Liver (tissue), 9 donors: ENCODE data around the gene USP16. TPM values are rescaled to one million over a fixed set of nuclear protein-coding genes. Genes with fewer than 3 reads are reported as not detected.

ENCODE experiments used
- DNase-seq: peaks from one replicate; pipeline ENCODE4 v3.0.0-alpha.2; 2017; ENCODE audit warnings: low spot score
- H3K27ac ChIP-seq, 2 donors: one replicate each; pipeline ENCODE4 v1.7.0; 2013; ENCODE audit warnings: inconsistent platforms in 2 of 2, low read length in 2 of 2, control low read depth in 1 of 2, low read depth in 1 of 2, mild to moderate bottlenecking in 1 of 2
- H3K27me3 ChIP-seq, 4 donors: one replicate each; pipeline versions ENCODE4 v1.6.1 to v1.7.0; 2013; ENCODE audit warnings: low read length in 3 of 4, inconsistent platforms in 1 of 4, mild to moderate bottlenecking in 1 of 4, moderate library complexity in 1 of 4; ENCODE audit not compliant: control insufficient read depth in 4 of 4, insufficient read depth in 4 of 4
- H3K36me3 ChIP-seq, 4 donors: one replicate each; pipeline versions ENCODE4 v1.6.1 to v1.7.0; 2013; ENCODE audit warnings: low read length in 3 of 4, mild to moderate bottlenecking in 3 of 4, low read depth in 1 of 4, moderate library complexity in 1 of 4; ENCODE audit not compliant: control insufficient read depth in 4 of 4, insufficient read depth in 3 of 4
- H3K4me1 ChIP-seq, 4 donors: one replicate each; pipeline versions ENCODE4 v1.6.1 to v1.7.0; 2013; ENCODE audit warnings: low read length in 3 of 4, mild to moderate bottlenecking in 3 of 4, moderate library complexity in 1 of 4; ENCODE audit not compliant: control insufficient read depth in 4 of 4, insufficient read depth in 4 of 4
- H3K4me3 ChIP-seq, 3 donors: one replicate each; pipeline versions ENCODE4 v1.6.1 to v1.7.0; 2013; ENCODE audit warnings: low read length in 3 of 3, control low read depth in 1 of 3, low read depth in 1 of 3, mild to moderate bottlenecking in 1 of 3
- H3K9ac ChIP-seq, 2 donors: one replicate each; pipeline ENCODE4 v1.7.0; 2013; ENCODE audit warnings: low read length in 2 of 2, mild to moderate bottlenecking in 2 of 2, moderate library complexity in 2 of 2, control low read depth in 1 of 2, low read depth in 1 of 2
- H3K9me3 ChIP-seq, 4 donors: one replicate each; pipeline versions ENCODE4 v1.6.1 to v1.7.0; 2013; ENCODE audit warnings: low read length in 3 of 4; ENCODE audit not compliant: control insufficient read depth in 4 of 4
- EGR1 ChIP-seq, 2 donors: IDR thresholded peaks; 2 replicates each; pipeline ENCODE4 v1.6.1; 2016 to 2018; ENCODE audit warnings: antibody characterized with exemption in 2 of 2, low read depth in 2 of 2
- FOXA1 ChIP-seq: IDR thresholded peaks from 2 replicates; pipeline ENCODE4 v1.6.1; 2016; ENCODE audit warnings: antibody characterized with exemption
- FOXA2 ChIP-seq: IDR thresholded peaks from 2 replicates; pipeline ENCODE4 v1.6.1; 2016; ENCODE audit warnings: antibody characterized with exemption
- GABPA ChIP-seq, 2 donors: IDR thresholded peaks in 1 of 2; conservative IDR thresholded peaks in 1 of 2; 2 replicates each; pipeline ENCODE4 v1.6.1; 2016; ENCODE audit warnings: antibody characterized with exemption in 2 of 2, mild to moderate bottlenecking in 1 of 2, moderate library complexity in 1 of 2
- HNF4A ChIP-seq, 2 donors: conservative IDR thresholded peaks; 2 replicates each; pipeline ENCODE4 v1.6.1; 2016; ENCODE audit warnings: antibody characterized with exemption in 2 of 2, mild to moderate bottlenecking in 2 of 2
- HNF4G ChIP-seq: IDR thresholded peaks from 2 replicates; pipeline ENCODE4 v1.6.1; 2016; ENCODE audit warnings: antibody characterized with exemption
- JUND ChIP-seq, 2 donors: IDR thresholded peaks; 2 replicates each; pipeline ENCODE4 v1.6.1; 2016; ENCODE audit warnings: antibody characterized with exemption in 2 of 2
- NR2F2 ChIP-seq: IDR thresholded peaks from 2 replicates; pipeline ENCODE4 v1.6.1; 2016; ENCODE audit warnings: antibody characterized with exemption
- RAD21 ChIP-seq, 2 donors: IDR thresholded peaks; 2 replicates each; pipeline ENCODE4 v1.6.1; 2016; ENCODE audit warnings: antibody characterized with exemption in 2 of 2, mild to moderate bottlenecking in 2 of 2
- RXRA ChIP-seq, 2 donors: IDR thresholded peaks; 2 replicates each; pipeline ENCODE4 v1.6.1; 2017 to 2018; ENCODE audit warnings: antibody characterized with exemption in 2 of 2, mild to moderate bottlenecking in 1 of 2
- SP1 ChIP-seq: IDR thresholded peaks from 2 replicates; pipeline ENCODE4 v1.6.1; 2018; ENCODE audit warnings: antibody characterized with exemption, mild to moderate bottlenecking
- TAF1 ChIP-seq: conservative IDR thresholded peaks from 2 replicates; pipeline ENCODE4 v1.6.1; 2016; ENCODE audit warnings: antibody characterized with exemption, mild to moderate bottlenecking
- YY1 ChIP-seq: IDR thresholded peaks from 2 replicates; pipeline ENCODE4 v1.6.1; 2016; ENCODE audit warnings: antibody characterized with exemption, mild to moderate bottlenecking
- WGBS: extraction: QIAGEN DNeasy Blood & Tissue Kit; methylation state at CpG from one replicate; pipeline ENCODE4 v1.1.7; 2013; 5-methylcytosine and 5-hydroxymethylcytosine counted together
- polyA plus RNA-seq, 2 donors: library from polyadenylated mRNA; stranded (reverse) in 1 of 2; unstranded in 1 of 2; fragments of 200-250 nt in 1 of 2; fragments of >200 nt in 1 of 2; fragmentation: Nextera tagmentation in 1 of 2; extraction: Ambion mirVana in 1 of 2; gene quantifications; one replicate each; pipeline versions ENCODE4 v1.2.1 to v1.2.3, GENCODE V29; 2013 to 2015
- total RNA-seq, 2 donors: library from RNA; depleted of rRNA; stranded (reverse); fragments of >200 nt; gene quantifications; one replicate each; pipeline ENCODE4 v1.2.3, GENCODE V29; 2014
- TF ChIP-seq, protein P1 (sequence below): IDR thresholded peaks from 2 replicates; pipeline ENCODE4 v1.6.1; 2016; ENCODE audit warnings: antibody characterized with exemption
- TF ChIP-seq, protein P2 (sequence below): IDR thresholded peaks from 2 replicates; pipeline ENCODE4 v1.6.1; 2016; ENCODE audit warnings: antibody characterized with exemption, mild to moderate bottlenecking
- TF ChIP-seq, protein P3 (sequence below): IDR thresholded peaks from 2 replicates; pipeline ENCODE4 v1.6.1; 2016; ENCODE audit warnings: antibody characterized with exemption
- TF ChIP-seq, protein P4 (sequence below): IDR thresholded peaks from 2 replicates; pipeline ENCODE4 v1.6.1; 2016; ENCODE audit warnings: antibody characterized with exemption
- TF ChIP-seq, protein P5 (sequence below): fragments of 150-350 bp; IDR thresholded peaks from 2 replicates; pipeline ENCODE4 v1.5.1; 2017; ENCODE audit warnings: improper control_type of control experiment, low read depth, low read length; ENCODE audit not compliant: missing input control
- donor health status: healthy.
- donor health status: healthy.
- donor health status: healthy.
- donor health status: healthy.
- donor health status: healthy.

The USP16 gene
- total and polyA plus RNA-seq, 4 donors = 13.3 to 45.3 (median 18.1) TPM

DNA sequence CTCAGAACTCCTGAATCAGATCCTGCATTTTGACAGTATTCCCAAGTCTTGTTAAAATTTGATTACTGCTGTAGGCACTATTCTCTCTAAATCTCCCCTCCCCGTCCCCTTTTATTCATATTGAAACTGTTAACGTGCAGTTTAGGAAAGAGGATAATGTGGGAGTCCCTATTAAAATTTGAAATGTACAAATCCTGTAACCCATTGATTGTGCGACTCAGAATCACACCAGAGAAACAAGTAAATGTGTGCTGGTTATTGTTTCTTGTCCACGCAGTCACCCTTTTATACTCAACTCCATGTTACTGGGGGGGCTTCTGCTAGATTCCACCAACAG is 31.2 kb upstream of the USP16 start:
- 47% methylated on average over 4 of the region's 4 CpGs for WGBS
- H3K27me3 ChIP-seq = no peaks in the 10 kb centered on the region
- no peak for DNase-seq
- TF ChIP-seq FOXA1 (peak; percentile 1), TAF1 (no peak), HNF4G (no peak)
- TF ChIP-seq, protein P1, sequence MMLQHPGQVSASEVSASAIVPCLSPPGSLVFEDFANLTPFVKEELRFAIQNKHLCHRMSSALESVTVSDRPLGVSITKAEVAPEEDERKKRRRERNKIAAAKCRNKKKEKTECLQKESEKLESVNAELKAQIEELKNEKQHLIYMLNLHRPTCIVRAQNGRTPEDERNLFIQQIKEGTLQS = no peak
- H3K9me3 ChIP-seq = no peaks in the 10 kb centered on the region
- H3K36me3 ChIP-seq = no peaks in the 10 kb centered on the region
- peak overlapping the region; percentile 37 to 85 (median 50) for H3K4me3 ChIP-seq
- H3K4me1 ChIP-seq = peaks cover 0 to 25% (median 20%) of the 10 kb centered on the region in 4 donors
- peak overlapping the region in 1 of 2 donors; percentile 90 for H3K9ac ChIP-seq
- H3K27ac ChIP-seq = peak overlapping the region; percentile 51 to 57

DNA sequence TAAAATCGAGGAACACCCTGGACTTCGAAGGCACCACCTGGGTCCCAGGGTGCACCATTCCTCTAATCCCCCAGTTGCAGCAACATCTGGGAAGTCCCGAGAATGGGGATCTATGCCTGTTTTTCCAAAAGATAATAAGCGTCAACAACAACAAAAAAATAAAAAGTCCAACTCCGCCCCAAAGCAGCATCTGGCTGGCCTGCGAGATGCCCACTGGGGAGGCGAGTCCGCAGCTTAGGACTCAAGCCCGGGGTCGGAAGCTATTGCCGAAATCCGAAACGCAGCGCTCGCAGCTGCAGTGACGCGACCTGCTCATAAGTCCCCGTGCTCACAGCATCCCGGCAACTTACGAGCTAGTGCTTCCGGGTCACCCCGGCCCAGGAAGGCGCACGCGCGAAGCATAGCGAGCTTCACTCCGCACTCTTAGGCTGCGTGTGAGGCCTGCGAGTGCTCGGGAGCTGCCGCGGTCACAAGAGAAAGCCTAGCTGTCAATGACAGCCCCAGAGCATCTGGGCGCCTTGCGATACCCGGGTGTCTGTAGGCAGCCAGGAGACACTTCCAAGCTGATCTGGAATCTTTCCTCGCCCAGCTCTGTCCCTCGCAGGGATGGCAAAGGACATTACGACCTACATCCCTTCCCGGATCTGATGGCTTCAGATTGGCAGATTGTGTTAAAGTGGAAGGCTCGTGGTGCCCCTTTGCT is 21.9 kb upstream of the USP16 start:
- TF ChIP-seq RXRA (IDR thresholded peaks at IDR 0.05) = peak; percentile 44 to 66
- peak; percentile 11 to 39 for TF ChIP-seq RAD21 (IDR thresholded peaks at IDR 0.05)
- TF ChIP-seq EGR1 (IDR thresholded peaks at IDR 0.05; ENCODE audit: low read depth in 2 of 2) = no peak
- TF ChIP-seq, protein P2, sequence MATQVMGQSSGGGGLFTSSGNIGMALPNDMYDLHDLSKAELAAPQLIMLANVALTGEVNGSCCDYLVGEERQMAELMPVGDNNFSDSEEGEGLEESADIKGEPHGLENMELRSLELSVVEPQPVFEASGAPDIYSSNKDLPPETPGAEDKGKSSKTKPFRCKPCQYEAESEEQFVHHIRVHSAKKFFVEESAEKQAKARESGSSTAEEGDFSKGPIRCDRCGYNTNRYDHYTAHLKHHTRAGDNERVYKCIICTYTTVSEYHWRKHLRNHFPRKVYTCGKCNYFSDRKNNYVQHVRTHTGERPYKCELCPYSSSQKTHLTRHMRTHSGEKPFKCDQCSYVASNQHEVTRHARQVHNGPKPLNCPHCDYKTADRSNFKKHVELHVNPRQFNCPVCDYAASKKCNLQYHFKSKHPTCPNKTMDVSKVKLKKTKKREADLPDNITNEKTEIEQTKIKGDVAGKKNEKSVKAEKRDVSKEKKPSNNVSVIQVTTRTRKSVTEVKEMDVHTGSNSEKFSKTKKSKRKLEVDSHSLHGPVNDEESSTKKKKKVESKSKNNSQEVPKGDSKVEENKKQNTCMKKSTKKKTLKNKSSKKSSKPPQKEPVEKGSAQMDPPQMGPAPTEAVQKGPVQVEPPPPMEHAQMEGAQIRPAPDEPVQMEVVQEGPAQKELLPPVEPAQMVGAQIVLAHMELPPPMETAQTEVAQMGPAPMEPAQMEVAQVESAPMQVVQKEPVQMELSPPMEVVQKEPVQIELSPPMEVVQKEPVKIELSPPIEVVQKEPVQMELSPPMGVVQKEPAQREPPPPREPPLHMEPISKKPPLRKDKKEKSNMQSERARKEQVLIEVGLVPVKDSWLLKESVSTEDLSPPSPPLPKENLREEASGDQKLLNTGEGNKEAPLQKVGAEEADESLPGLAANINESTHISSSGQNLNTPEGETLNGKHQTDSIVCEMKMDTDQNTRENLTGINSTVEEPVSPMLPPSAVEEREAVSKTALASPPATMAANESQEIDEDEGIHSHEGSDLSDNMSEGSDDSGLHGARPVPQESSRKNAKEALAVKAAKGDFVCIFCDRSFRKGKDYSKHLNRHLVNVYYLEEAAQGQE = peak; percentile 90
- TF ChIP-seq HNF4A (conservative IDR thresholded peaks at IDR 0.05) = peak in 1 of 2 donors; percentile 42
- TF ChIP-seq GABPA (IDR thresholded peaks at IDR 0.05 in 1 of 2, conservative IDR thresholded peaks at IDR 0.05 in 1 of 2) = peak; percentile 85 to 96
- TF ChIP-seq JUND (IDR thresholded peaks at IDR 0.05) = no peak
- TF ChIP-seq, protein P3, sequence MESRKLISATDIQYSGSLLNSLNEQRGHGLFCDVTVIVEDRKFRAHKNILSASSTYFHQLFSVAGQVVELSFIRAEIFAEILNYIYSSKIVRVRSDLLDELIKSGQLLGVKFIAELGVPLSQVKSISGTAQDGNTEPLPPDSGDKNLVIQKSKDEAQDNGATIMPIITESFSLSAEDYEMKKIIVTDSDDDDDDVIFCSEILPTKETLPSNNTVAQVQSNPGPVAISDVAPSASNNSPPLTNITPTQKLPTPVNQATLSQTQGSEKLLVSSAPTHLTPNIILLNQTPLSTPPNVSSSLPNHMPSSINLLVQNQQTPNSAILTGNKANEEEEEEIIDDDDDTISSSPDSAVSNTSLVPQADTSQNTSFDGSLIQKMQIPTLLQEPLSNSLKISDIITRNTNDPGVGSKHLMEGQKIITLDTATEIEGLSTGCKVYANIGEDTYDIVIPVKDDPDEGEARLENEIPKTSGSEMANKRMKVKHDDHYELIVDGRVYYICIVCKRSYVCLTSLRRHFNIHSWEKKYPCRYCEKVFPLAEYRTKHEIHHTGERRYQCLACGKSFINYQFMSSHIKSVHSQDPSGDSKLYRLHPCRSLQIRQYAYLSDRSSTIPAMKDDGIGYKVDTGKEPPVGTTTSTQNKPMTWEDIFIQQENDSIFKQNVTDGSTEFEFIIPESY = peak; percentile 64
- TF ChIP-seq YY1 = peak; percentile 71
- TF ChIP-seq TAF1 = peak; percentile 97
- no peak for TF ChIP-seq FOXA2
- TF ChIP-seq, protein P4, sequence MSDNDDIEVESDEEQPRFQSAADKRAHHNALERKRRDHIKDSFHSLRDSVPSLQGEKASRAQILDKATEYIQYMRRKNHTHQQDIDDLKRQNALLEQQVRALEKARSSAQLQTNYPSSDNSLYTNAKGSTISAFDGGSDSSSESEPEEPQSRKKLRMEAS = peak; percentile 96
- no peak for TF ChIP-seq HNF4G
- TF ChIP-seq NR2F2 = no peak
- TF ChIP-seq SP1 = peak; percentile 58
- TF ChIP-seq, protein P1 = no peak
- no peak for TF ChIP-seq FOXA1
- TF ChIP-seq, protein P5, sequence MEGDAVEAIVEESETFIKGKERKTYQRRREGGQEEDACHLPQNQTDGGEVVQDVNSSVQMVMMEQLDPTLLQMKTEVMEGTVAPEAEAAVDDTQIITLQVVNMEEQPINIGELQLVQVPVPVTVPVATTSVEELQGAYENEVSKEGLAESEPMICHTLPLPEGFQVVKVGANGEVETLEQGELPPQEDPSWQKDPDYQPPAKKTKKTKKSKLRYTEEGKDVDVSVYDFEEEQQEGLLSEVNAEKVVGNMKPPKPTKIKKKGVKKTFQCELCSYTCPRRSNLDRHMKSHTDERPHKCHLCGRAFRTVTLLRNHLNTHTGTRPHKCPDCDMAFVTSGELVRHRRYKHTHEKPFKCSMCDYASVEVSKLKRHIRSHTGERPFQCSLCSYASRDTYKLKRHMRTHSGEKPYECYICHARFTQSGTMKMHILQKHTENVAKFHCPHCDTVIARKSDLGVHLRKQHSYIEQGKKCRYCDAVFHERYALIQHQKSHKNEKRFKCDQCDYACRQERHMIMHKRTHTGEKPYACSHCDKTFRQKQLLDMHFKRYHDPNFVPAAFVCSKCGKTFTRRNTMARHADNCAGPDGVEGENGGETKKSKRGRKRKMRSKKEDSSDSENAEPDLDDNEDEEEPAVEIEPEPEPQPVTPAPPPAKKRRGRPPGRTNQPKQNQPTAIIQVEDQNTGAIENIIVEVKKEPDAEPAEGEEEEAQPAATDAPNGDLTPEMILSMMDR = no peak
- Histone ChIP-seq H3K9ac (peak overlapping the region; percentile 84 to 98), H3K4me1 (peaks cover 0 to 3% (median 2%) of the 10 kb centered on the region in 4 donors), H3K27ac (peak overlapping the region; percentile 75 to 89), H3K4me3 (peak overlapping the region; percentile 75 to 88 (median 84)), H3K27me3 (no peaks in the 10 kb centered on the region), H3K36me3 (peaks cover 0 to 8% (median 5%) of the 10 kb centered on the region in 4 donors), H3K9me3 (no peaks in the 10 kb centered on the region)
- DNase-seq = peak; percentile 91
- WGBS = under 1% methylated on average over 41 of the region's 41 CpGs
